Astrocyte (in vitro differentiated cells and primary cell): ENCODE measurements around the gene TSPAN32.
"Not testable (repeated sequence)": the region's sequence is repeated elsewhere in the genome, so short reads cannot be mapped to it uniquely, and the experiment has no call there.

ENCODE experiments used
- EZH2 ChIP-seq: IDR thresholded peaks from 2 replicates; pipeline ENCODE4 v1.6.1; 2012; ENCODE audit warnings: mild to moderate bottlenecking, low read length, inconsistent platforms; ENCODE audit not compliant: insufficient read depth
- TF ChIP-seq, protein P1 (sequence below): IDR thresholded peaks from 2 replicates; pipeline ENCODE4 v1.5.1; 2011; ENCODE audit warnings: low read depth, mild to moderate bottlenecking, inconsistent platforms, low read length, moderate library complexity; ENCODE audit not compliant: insufficient read depth

DNA sequence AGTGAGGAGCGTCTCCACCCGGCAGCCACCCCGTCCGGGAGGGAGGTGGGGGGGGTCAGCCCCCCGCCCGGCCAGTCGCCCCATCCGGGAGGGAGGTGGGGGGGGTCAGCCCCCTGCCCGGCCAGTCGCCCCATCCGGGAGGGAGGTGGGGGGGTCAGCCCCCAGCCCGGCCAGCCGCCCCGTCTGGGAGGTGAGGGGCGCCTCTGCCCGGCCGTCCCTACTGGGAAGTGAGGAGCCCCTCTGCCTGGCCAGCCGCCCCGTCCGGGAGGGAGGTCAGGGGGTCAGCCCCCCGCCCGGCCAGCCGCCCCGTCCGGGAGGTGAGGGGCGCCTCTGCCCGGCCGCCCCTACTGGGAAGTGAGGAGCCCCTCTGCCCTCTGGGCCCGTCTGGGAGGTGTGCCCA lies 30.8 kb downstream of the TSPAN32 start:
- TF ChIP-seq, protein P1, sequence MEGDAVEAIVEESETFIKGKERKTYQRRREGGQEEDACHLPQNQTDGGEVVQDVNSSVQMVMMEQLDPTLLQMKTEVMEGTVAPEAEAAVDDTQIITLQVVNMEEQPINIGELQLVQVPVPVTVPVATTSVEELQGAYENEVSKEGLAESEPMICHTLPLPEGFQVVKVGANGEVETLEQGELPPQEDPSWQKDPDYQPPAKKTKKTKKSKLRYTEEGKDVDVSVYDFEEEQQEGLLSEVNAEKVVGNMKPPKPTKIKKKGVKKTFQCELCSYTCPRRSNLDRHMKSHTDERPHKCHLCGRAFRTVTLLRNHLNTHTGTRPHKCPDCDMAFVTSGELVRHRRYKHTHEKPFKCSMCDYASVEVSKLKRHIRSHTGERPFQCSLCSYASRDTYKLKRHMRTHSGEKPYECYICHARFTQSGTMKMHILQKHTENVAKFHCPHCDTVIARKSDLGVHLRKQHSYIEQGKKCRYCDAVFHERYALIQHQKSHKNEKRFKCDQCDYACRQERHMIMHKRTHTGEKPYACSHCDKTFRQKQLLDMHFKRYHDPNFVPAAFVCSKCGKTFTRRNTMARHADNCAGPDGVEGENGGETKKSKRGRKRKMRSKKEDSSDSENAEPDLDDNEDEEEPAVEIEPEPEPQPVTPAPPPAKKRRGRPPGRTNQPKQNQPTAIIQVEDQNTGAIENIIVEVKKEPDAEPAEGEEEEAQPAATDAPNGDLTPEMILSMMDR = not testable (repeated sequence)
- TF ChIP-seq EZH2 = not testable (repeated sequence)
